ENCODE results near the gene EXOG. TPM values are rescaled to one million over a fixed set of nuclear protein-coding genes. Genes with fewer than 3 reads are reported as not detected.
"Not testable (repeated sequence)": the region's sequence is repeated elsewhere in the genome, so short reads cannot be mapped to it uniquely, and the experiment has no call there.

The EXOG gene
- polyA plus RNA-seq, 1 donor from 2014 or later, result 45.6 TPM

- Histone ChIP-seq H3K36me3 (ENCODE audit: insufficient read depth, low read length) (no peaks in the 10 kb centered on the region), H3K27me3 (ENCODE audit: insufficient read depth, low read depth, low read length) (no peaks in the 10 kb centered on the region), H3K27ac (ENCODE audit: low read length) (no peak overlapping the region), H3F3A (ENCODE audit: insufficient read depth, low read length, poor library complexity, severe bottlenecking) (no peaks in the 10 kb centered on the region), H2AFZ (ENCODE audit: low read depth, low read length) (no peak overlapping the region), H3K9me3 (ENCODE audit: low read length) (no peaks in the 10 kb centered on the region), H3K4me3 (ENCODE audit: low read length) (no peak overlapping the region), H3K9me2 (ENCODE audit: insufficient read depth, low read length) (no peaks in the 10 kb centered on the region), H3K79me2 (replicated peaks; ENCODE audit: insufficient read depth, low read length) (no peaks in the 10 kb centered on the region), H3K4me2 (ENCODE audit: low read length) (no peak overlapping the region), H4K20me1 (ENCODE audit: insufficient read depth) (no peaks in the 10 kb centered on the region), H3K9ac (ENCODE audit: low read length) (no peak overlapping the region)
- TF ChIP-seq MXI1 (conservative IDR thresholded peaks at IDR 0.05; ENCODE audit: poor library complexity, severe bottlenecking) (no peak), RAD21 (conservative IDR thresholded peaks at IDR 0.05) (no peak), EZH2 (IDR thresholded peaks at IDR 0.05; ENCODE audit: borderline replicate concordance, insufficient read depth, low read length, poor library complexity, severe bottlenecking) (no peak), REST (IDR thresholded peaks at IDR 0.05; ENCODE audit: borderline replicate concordance) (no peak), SMC3 (conservative IDR thresholded peaks at IDR 0.05; ENCODE audit: poor library complexity) (no peak), EP300 (conservative IDR thresholded peaks at IDR 0.05; ENCODE audit: poor library complexity, severe bottlenecking) (no peak), POLR2AphosphoS5 (IDR thresholded peaks at IDR 0.05) (no peak), TAF1 (IDR thresholded peaks at IDR 0.05; ENCODE audit: low read depth) (no peak)
- TF ChIP-seq, protein P1, sequence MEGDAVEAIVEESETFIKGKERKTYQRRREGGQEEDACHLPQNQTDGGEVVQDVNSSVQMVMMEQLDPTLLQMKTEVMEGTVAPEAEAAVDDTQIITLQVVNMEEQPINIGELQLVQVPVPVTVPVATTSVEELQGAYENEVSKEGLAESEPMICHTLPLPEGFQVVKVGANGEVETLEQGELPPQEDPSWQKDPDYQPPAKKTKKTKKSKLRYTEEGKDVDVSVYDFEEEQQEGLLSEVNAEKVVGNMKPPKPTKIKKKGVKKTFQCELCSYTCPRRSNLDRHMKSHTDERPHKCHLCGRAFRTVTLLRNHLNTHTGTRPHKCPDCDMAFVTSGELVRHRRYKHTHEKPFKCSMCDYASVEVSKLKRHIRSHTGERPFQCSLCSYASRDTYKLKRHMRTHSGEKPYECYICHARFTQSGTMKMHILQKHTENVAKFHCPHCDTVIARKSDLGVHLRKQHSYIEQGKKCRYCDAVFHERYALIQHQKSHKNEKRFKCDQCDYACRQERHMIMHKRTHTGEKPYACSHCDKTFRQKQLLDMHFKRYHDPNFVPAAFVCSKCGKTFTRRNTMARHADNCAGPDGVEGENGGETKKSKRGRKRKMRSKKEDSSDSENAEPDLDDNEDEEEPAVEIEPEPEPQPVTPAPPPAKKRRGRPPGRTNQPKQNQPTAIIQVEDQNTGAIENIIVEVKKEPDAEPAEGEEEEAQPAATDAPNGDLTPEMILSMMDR (IDR thresholded peaks at IDR 0.05; ENCODE audit: poor library complexity, severe bottlenecking), result no peak
Measured at GRCh38 chr3:38565339-38566214, 69.4 kb downstream of the EXOG start.

DNA sequence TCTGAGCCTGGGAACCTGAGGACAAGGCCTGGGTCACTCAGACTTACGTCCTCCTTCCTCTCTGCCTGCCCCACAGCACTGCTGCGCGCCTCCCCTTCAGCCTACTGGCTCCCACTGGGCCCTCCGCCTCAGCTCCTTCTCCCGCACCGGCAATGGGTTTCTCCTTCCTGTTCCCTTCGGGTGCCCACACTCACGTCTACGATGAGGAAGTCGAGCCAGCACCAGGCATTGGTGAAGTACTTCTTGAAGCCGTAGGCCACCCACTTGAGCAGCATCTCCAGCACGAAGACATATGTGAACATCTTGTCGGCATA lies 70.0 kb downstream of the EXOG start:
- no peak overlapping the region for H2AFZ ChIP-seq (ENCODE audit: low read depth, low read length)
- no peaks in the 10 kb centered on the region for H4K20me1 ChIP-seq (ENCODE audit: insufficient read depth)
- TF ChIP-seq EP300 (conservative IDR thresholded peaks at IDR 0.05; ENCODE audit: poor library complexity, severe bottlenecking) (no peak), MXI1 (conservative IDR thresholded peaks at IDR 0.05; ENCODE audit: poor library complexity, severe bottlenecking) (no peak), TAF1 (IDR thresholded peaks at IDR 0.05; ENCODE audit: low read depth) (no peak), EZH2 (IDR thresholded peaks at IDR 0.05; ENCODE audit: borderline replicate concordance, insufficient read depth, low read length, poor library complexity, severe bottlenecking) (no peak), REST (IDR thresholded peaks at IDR 0.05; ENCODE audit: borderline replicate concordance) (no peak), POLR2AphosphoS5 (IDR thresholded peaks at IDR 0.05) (no peak), RAD21 (conservative IDR thresholded peaks at IDR 0.05) (no peak), SMC3 (conservative IDR thresholded peaks at IDR 0.05; ENCODE audit: poor library complexity) (no peak)
- TF ChIP-seq, protein P1 (IDR thresholded peaks at IDR 0.05; ENCODE audit: poor library complexity, severe bottlenecking), result no peak
- no peaks in the 10 kb centered on the region for H3K36me3 ChIP-seq (ENCODE audit: insufficient read depth, low read length)
- no peaks in the 10 kb centered on the region for H3F3A ChIP-seq (ENCODE audit: insufficient read depth, low read length, poor library complexity, severe bottlenecking)
- no peaks in the 10 kb centered on the region for H3K9me3 ChIP-seq (ENCODE audit: low read length)
- H3K9ac ChIP-seq (ENCODE audit: low read length), result no peak overlapping the region
- no peak overlapping the region for H3K4me3 ChIP-seq (ENCODE audit: low read length)
- no peaks in the 10 kb centered on the region for H3K79me2 ChIP-seq (replicated peaks; ENCODE audit: insufficient read depth, low read length)
- H3K27ac ChIP-seq (ENCODE audit: low read length), result no peak overlapping the region
- H3K27me3 ChIP-seq (ENCODE audit: insufficient read depth, low read depth, low read length), result no peaks in the 10 kb centered on the region
- H3K4me2 ChIP-seq (ENCODE audit: low read length), result no peak overlapping the region
- H3K9me2 ChIP-seq (ENCODE audit: insufficient read depth, low read length), result no peaks in the 10 kb centered on the region

GRCh38 chr3:38566794-38567193 lies 70.7 kb downstream of the EXOG start:
- H2AFZ ChIP-seq (ENCODE audit: low read depth, low read length); H3K4me3 ChIP-seq (ENCODE audit: low read length); H4K20me1 ChIP-seq (ENCODE audit: insufficient read depth): not testable (repeated sequence)

More at GRCh38 chr3:38566794-38567193, 70.7 kb downstream of the EXOG start:
- H3K4me2 ChIP-seq (ENCODE audit: low read length); H3K27ac ChIP-seq (ENCODE audit: low read length); H3K36me3 ChIP-seq (ENCODE audit: insufficient read depth, low read length); H3K9me3 ChIP-seq (ENCODE audit: low read length); H3K9ac ChIP-seq (ENCODE audit: low read length); H3K9me2 ChIP-seq (ENCODE audit: insufficient read depth, low read length); H3K27me3 ChIP-seq (ENCODE audit: insufficient read depth, low read depth, low read length); H3K79me2 ChIP-seq (replicated peaks; ENCODE audit: insufficient read depth, low read length); H3F3A ChIP-seq (ENCODE audit: insufficient read depth, low read length, poor library complexity, severe bottlenecking): not testable (repeated sequence)
